Measurements from ENCODE around the gene CDCP2.
"Not testable (repeated sequence)": the region's sequence is repeated elsewhere in the genome, so short reads cannot be mapped to it uniquely, and the experiment has no call there.

CDCP2 gene

DNA sequence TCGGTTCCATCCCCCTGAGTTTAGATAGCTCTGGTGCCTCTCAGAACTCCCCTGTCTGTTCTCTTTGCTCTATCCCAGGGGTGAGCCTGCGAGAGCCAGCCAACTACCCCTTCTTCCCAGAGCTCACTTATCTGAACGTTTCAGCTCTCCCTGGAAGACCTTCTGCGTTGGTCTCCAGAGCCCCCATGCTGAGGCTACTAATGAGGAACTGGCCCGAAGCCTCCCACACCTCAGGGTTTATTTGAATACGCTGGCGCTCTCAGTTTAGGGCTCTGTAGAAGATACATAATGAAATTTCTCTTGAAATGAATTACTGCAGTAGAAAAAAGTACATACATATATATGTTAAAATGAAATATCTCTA, 55.9 kb downstream of the CDCP2 start:
- H3K36me3 ChIP-seq, result no peaks in the 10 kb centered on the region
- no peaks in the 10 kb centered on the region for H3K9me3 ChIP-seq
- no peak overlapping the region for H3K4me3 ChIP-seq (ENCODE audit: low read depth, low read length)
- no peaks in the 10 kb centered on the region for H3K4me1 ChIP-seq
- TF ChIP-seq, protein P1, sequence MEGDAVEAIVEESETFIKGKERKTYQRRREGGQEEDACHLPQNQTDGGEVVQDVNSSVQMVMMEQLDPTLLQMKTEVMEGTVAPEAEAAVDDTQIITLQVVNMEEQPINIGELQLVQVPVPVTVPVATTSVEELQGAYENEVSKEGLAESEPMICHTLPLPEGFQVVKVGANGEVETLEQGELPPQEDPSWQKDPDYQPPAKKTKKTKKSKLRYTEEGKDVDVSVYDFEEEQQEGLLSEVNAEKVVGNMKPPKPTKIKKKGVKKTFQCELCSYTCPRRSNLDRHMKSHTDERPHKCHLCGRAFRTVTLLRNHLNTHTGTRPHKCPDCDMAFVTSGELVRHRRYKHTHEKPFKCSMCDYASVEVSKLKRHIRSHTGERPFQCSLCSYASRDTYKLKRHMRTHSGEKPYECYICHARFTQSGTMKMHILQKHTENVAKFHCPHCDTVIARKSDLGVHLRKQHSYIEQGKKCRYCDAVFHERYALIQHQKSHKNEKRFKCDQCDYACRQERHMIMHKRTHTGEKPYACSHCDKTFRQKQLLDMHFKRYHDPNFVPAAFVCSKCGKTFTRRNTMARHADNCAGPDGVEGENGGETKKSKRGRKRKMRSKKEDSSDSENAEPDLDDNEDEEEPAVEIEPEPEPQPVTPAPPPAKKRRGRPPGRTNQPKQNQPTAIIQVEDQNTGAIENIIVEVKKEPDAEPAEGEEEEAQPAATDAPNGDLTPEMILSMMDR (IDR thresholded peaks at IDR 0.05; ENCODE audit: low read depth, low read length), result no peak
- no peaks in the 10 kb centered on the region for H3K27me3 ChIP-seq
- DNase-seq, result no peak

DNA sequence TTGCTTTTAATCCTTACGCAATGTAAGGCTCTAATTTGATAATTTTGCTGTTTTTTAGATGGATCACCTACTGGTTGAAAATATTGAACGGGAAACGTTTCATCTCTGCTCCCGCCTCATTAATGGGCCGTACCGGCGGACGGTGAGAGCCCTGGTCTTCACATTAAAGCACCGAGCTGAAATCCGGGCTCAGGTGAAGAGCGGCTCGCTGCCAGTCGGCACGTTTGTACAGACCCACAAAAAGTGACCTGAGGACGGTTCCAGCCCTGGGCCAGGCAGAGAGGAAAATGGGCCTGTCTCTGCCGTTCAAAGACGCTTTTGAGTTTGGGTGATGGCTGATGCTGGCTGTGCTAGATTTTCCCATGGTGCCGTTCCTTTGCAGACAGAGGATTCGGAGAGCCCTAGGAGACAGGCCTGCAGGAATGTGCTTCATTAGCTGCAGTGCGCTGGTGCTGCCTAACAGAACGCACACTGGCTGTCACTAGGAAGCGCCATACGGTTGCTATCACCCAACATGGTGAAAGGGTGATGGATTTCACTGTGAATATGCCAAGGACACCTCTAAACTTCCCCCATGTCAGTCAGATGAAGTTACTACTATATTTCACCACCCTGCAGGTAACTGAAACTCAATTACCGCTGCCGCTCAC, 56.4 kb downstream of the CDCP2 start:
- Histone ChIP-seq H3K36me3 (no peaks in the 10 kb centered on the region), H3K4me3 (ENCODE audit: low read depth, low read length) (no peak overlapping the region), H3K9me3 (no peaks in the 10 kb centered on the region), H3K4me1 (no peaks in the 10 kb centered on the region), H3K27me3 (no peaks in the 10 kb centered on the region)
- TF ChIP-seq, protein P1 (IDR thresholded peaks at IDR 0.05; ENCODE audit: low read depth, low read length), result no peak
- no peak for DNase-seq

DNA sequence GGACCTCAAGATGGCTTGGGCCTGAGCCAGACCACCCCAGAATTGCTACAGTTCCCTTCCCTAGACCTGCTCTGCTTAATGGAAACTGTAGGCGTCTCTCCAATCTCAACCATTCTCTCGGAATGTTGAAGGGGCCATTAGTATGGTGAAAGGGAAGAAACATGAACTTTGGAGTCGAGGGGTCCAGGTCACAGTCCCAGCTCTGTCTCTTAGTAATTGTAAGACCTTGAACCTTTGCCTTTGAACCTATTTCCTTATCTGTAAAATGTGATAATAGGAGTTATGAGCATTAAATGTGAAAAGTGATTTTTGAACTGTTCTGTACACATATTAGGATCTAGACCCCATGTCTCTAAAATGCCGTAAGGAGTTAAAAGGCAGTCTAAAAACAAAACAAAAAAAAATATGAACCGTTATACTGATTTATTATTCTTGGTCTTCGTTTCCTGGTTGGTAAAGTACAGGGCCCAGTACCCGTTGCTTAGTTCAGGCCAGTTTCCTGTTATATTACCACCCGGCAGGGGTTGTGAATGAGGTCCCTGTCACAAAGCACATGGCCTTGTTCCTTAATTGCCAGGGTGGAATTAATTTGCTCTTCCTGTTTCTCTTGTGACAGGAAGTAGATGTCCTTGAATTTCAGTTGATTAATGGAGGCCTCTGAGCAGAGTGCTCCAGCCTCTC, 57.1 kb downstream of the CDCP2 start:
- H3K27me3 ChIP-seq, result no peaks in the 10 kb centered on the region
- no peaks in the 10 kb centered on the region for H3K36me3 ChIP-seq
- no peaks in the 10 kb centered on the region for H3K9me3 ChIP-seq
- H3K4me1 ChIP-seq, result no peaks in the 10 kb centered on the region
- DNase-seq, result no peak
- H3K4me3 ChIP-seq (ENCODE audit: low read depth, low read length), result no peak overlapping the region
- TF ChIP-seq, protein P1 (IDR thresholded peaks at IDR 0.05; ENCODE audit: low read depth, low read length), result no peak

DNA sequence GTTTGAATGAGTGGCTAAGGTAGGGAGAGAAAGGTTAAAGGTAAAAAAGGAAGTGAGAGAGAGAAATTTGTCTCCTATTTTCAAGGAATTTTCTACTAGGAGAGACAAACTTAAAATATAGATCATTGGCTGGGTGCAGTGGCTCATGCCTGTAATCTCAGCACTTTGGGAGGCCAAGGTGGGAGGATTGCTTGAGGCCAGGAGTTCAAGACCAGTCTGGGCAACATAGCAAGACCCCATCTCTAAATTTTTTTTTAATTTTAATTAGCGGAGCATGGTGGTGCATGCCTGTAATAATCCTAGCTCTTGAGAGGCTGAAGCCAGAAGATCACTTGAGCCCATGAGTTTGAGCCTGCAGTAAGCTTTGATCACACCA, 58.1 kb downstream of the CDCP2 start:
- H3K36me3 ChIP-seq; H3K27me3 ChIP-seq; H3K9me3 ChIP-seq; DNase-seq; H3K4me3 ChIP-seq (ENCODE audit: low read depth, low read length); H3K4me1 ChIP-seq: not testable (repeated sequence)

DNA sequence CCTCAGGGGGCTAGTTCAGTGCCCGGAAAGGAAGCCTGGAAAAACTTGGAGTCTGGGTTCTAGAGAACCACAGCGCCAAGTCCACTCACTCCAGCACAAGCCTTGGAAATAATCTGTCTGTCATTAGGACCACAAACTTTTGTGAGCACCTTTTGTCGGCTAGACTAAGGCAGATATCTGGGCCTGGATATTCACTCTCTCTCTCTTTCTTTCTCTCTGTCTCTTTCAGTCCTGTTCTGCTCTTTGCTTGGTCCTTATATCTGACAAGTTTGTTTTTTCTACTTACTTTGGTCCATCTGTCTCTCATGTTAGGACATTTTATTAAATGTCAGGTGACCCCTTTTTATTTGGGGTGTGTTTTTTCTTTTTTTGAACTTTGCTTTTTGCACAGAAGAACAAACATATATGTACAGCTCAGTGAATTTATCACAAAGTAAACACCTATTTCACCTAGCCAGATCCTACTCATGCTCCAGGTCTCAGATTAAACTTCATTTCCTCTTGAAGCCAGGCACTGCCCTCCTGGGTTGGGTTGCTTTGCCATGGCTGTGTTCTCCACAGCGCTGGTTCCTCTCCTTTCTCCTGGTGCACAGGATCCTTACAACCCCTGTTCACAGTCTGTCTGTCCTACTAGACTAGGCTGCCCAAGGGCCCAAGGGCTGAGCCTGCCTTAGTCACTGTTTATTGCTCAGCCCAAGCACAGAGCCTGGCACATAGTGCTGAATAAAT, 58.6 kb downstream of the CDCP2 start:
- Histone ChIP-seq H3K27me3 (no peaks in the 10 kb centered on the region), H3K4me3 (ENCODE audit: low read depth, low read length) (no peak overlapping the region), H3K4me1 (no peaks in the 10 kb centered on the region), H3K36me3 (no peaks in the 10 kb centered on the region), H3K9me3 (no peaks in the 10 kb centered on the region)
- no peak for DNase-seq
- TF ChIP-seq, protein P1 (IDR thresholded peaks at IDR 0.05; ENCODE audit: low read depth, low read length), result no peak

DNA sequence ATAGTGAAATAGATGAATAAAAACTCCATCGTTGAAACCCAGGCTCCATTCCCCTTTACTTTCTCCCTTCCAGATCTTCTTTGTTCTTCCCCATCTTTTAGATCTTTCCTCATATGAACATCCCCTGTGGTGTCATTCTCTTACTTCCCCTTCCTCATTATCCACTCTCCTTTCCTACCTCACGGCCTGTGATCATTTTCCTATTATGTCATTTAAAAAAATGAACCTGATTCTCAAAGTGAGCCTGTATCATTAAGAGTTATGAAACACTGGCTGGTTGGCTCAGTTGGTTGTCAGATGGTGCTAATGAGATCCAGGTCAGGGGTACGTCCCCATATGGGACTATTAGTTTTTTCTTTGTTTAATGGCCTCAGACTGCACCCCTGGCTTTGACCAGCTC, 61.1 kb downstream of the CDCP2 start:
- TF ChIP-seq, protein P1 (IDR thresholded peaks at IDR 0.05; ENCODE audit: low read depth, low read length), result no peak
- Histone ChIP-seq H3K27me3 (no peaks in the 10 kb centered on the region), H3K9me3 (no peaks in the 10 kb centered on the region), H3K4me1 (no peaks in the 10 kb centered on the region), H3K36me3 (no peaks in the 10 kb centered on the region), H3K4me3 (ENCODE audit: low read depth, low read length) (no peak overlapping the region)
- no peak for DNase-seq
